NCI-H2196 (cell line): ENCODE measurements around the gene TVP23A.
"Not testable (repeated sequence)": the region's sequence is repeated elsewhere in the genome, so short reads cannot be mapped to it uniquely, and the experiment has no call there.

Experiments
- DNase-seq: peaks from one replicate; lab custom pipeline; 2025; ENCODE audit not compliant: unreplicated experiment; lab: John Stamatoyannopoulos, UW

The TVP23A gene

GRCh38 chr16:10836174-10836853 lies 17.7 kb upstream of the TVP23A start:
- no peak for DNase-seq

DNA sequence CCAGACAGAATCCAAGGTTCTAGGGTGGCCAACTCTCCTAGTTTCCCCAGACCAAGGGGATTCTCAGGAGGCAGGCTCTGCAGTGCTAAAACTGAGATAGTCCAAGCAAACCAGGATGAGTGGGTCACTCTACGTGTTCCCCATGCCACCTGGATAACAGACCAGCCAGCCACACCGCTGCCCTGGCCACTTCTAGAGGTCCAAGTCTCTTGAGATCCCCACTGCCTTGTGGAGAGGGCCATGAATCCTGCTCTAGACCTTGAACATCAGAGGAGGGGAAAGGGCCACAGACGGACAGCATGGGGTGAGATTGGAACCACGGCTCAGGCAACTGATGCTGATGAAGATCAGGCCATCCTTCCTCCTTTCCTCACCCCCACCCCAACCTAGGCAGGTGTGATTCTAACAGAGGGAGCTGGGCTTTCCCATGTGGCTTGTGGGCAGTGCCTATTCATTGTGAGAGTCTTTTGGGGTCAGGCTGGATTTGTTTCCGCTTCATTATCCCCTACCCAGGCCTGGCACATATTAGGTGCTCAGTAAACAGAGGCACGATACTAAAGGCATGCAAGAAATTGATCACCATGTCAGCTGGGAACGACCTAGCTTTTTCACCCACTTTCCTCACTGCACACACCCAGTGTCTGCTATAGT lies 16.8 kb upstream of the TVP23A start:
- no peak for DNase-seq

- no peak for DNase-seq
These were observed 16.2 kb upstream of the TVP23A start for GRCh38 chr16:10834766-10835165.

- DNase-seq = no peak
These were observed 15.5 kb upstream of the TVP23A start for GRCh38 chr16:10834130-10834529.

- no peak for DNase-seq
These were observed 14.7 kb upstream of the TVP23A start for GRCh38 chr16:10833271-10833670.

GRCh38 chr16:10831894-10832886 lies 13.6 kb upstream of the TVP23A start:
- no peak for DNase-seq

- not testable (repeated sequence) for DNase-seq
These were observed 11.6 kb upstream of the TVP23A start for GRCh38 chr16:10830240-10830639.

- not testable (repeated sequence) for DNase-seq
These were observed 10.9 kb upstream of the TVP23A start for GRCh38 chr16:10829390-10830098.

DNA sequence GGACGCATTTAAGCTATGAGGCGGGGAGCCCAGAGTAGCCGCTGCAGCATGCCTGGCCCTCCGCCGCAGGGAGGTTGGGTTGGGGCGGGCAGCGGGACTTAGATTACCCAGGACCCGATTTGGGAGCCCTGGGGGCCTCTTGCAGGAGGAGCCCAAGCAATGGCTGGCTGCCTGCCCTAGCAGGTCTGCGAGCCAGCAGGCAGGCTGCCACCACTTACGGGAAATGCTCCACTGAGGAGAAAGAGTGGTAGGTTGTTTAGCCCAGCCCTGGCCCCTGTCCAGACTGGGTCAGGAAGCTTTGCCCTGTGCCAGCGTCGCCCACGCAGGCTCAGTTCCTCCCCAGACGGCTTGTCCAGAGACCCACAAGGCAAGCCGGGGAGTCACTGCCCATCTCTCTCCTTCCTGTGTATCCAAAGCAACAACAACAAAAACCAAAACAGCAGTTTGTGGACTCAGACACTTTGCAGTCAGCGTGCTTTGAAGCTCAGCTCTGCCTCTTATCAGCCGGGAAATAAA lies 10.3 kb upstream of the TVP23A start:
- DNase-seq = peak; percentile 94

DNA sequence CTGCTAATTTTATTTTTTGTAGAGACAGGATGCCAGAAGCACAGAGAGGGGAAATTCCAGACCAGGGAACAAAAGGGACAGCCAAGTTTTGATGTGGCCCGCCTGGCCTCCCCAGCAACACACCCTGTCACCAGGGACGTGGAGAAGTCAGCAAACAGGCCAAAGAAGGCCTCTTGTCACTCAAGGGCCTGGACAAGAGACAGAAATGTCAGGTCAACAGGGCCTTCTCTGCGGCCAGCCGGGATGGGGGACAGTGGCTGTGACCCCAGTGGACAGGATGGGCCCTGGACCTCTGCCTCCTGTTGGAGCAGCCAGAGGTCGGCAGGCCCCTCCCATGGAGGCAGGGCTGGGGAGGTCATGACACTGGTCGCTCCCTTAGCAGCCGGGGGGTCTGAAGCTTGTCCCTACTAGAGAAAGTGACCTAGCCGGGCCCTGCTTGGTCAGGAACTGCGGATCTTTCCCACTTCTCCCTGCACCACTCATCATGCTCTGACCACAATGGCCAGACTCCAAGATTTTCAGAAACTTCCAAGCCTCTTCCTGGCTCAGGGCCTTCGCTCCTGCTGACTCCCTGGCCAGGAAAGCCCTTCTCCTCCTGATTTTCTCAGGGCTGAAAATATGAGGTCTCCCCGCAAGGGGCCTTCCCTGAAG lies 9.2 kb upstream of the TVP23A start:
- peak; percentile 35 for DNase-seq

DNA sequence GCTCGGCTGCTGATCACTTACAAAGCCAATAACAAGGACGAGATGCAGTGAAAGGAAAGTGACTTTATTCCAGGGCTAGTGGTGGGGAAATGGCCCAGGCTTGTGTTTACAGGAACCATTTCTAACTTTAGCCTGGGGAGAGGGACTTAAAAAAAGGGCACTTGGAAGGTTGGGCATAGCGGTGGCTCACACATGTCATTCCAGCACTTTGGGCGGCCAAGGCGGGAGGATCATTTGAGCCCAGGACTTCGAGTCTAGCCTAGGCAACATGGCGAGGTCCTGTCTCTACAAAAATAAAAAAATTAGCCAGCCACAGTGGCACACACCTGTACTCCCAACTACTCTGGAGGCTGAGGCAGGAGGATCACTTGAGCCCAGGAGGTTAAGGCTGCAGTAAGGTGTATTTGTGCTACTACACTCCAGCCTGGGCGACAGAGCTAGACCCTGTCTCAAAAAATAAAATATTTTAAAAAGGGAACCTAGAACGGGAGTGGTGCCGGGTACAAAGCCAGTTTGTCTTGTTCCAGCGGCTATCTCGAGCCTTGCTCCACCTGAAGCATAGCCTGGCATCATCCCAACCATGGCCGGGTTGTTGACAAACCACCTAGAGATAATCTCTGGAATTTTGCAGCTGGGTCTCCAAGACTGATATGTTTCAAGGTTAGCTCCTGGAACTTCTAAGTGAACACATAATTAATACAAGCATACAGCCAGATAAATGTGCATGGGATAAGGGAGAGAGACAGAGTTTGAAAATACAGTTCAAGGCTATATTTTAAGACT lies 5.7 kb upstream of the TVP23A start:
- no peak for DNase-seq

DNA sequence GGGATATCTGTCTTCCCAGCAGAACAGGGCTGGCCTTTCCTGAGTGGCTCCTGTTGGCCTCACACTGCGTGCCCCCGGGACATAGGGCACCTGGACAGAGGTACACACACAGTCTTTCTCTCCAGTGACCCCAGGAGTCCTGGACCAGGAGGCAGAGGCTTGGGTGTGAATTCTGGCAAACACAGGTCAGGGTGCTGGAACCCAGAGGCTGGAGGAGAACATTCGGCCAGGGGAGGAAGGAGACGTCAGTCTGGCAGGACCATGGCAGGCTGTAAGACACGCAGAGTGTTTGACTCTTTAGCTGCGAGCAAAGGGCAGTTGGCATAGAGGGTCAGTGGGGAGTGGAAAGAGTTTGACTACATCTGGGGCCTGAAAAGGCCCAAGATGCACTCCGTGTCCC lies 4.1 kb upstream of the TVP23A start:
- DNase-seq = no peak

- no peak for DNase-seq
These were observed 2.0 kb upstream of the TVP23A start for GRCh38 chr16:10820546-10820945.

- DNase-seq = no peak
These were observed 1.1 kb downstream of the TVP23A start for GRCh38 chr16:10817514-10817913.

- DNase-seq = no peak
These were observed 5.5 kb downstream of the TVP23A start for GRCh38 chr16:10813099-10813455.

DNA sequence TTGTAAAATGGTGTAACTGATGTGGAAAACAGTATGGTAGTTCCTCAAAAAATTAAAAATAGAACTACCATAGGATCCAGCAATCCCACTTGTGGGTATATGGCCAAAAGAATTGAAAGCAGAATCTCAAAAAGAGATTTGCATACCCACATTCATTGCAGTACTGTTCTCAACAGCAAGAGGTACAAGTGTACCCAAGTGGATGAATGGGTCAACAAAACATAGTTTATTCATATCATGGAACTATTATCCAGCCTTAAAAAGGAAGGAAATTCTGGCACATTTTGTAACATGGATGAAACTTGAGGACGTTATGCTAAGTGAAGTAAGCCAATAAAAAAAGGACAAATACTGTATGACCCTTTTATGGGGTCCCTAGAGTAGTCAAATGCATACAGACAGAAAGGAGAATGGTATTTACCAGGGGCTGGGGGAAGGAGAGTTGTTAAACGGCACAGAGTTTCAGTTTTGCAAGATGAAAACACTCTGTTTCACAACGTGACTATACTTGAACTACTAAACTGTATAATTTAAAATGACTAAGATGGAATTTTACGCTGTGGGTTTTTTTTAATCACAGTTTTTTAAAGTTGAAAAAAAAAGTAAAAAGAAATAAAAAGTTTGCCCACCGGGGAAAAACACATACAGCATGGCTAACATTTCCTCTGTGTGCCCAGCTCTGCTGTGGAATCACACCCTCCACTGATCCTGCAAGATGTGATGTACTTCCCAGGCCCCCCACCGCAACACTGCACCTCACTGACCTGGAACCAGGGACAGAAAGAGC lies 6.1 kb downstream of the TVP23A start:
- no peak for DNase-seq

DNA sequence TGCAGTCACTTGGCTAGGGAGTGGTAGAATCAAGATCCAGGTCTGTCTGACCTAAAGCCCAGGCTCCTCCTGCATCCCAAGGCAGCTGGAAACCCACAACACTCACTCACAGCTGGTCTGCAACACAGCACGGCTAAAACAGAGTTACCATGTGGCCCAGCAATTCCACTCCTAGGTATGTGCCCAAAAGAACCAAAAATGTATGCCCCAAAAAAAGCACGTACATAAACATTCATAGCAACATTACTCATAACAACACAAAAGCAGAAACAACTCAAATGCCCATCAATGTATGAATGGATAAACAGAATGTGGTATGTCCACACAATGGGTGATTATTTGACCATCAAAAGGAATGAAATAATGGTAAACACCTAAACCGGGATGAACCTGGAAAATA lies 8.9 kb downstream of the TVP23A start:
- no peak for DNase-seq

DNA sequence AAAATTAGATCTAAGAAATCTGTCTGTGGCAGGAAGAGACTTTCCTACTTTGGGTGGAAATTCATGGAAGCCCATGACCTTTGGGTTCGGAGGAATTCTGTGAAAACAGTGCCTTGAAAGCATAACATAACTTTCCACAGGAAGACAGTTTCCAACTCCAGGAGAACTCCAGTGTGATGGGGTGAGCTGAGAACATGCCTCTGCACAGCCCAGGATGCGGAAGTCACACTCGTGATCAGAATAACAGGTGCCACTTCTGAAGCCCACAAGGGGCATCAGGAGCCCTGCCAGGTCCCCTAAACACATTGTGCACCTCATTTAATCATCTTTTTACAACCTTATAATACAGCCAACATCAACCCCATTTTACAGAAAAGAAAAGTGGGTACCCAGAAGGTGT lies 9.7 kb downstream of the TVP23A start:
- no peak for DNase-seq

DNA sequence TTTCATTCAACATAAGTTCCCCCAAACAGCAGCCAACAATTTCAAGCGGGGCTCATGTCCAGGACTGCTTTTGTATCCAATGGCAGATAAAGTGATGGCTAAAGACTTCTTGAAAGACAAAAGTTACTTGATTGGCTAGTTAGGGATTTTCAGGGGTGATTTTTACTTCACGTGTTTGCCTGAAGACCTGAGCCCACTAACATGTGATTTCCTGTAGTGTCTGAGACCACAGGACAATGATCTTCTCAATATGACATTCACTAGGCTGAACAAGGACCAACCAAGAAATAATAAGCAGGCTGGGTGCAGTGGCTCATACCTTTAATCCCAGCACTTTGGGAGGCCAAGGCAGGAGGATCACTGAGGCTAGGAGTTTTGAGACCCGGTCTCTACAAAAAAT lies 10.4 kb downstream of the TVP23A start:
- no peak for DNase-seq
